Natural killer cell (primary cell): ENCODE measurements around the gene ATP2C1. TPM values are rescaled to one million over a fixed set of nuclear protein-coding genes. Genes with fewer than 3 reads are reported as not detected.

Experiments
- ATAC-seq, 3 donors: fragments of 150-1000 bp in 2 of 3; fragments of 200-7000 bp in 1 of 3; cut with Tn5 transposase; 1 replicate in 1 of 3; 2 replicates in 2 of 3; pipeline ENCODE4 v1.10.0; 2021; ENCODE audit warnings: mild to moderate bottlenecking in 2 of 3, moderate library complexity in 2 of 3
- DNase-seq, 2 donors: peaks; one replicate each; pipeline versions ENCODE4 v3.0.0 to v3.0.0-alpha.2; 2013 to 2021; ENCODE audit warnings: mixed read lengths in 1 of 2
- H3K27ac ChIP-seq: one replicate; pipeline ENCODE4 v1.5.1; 2013; ENCODE audit warnings: mild to moderate bottlenecking, low read length
- H3K27me3 ChIP-seq: one replicate; pipeline ENCODE4 v1.6.1; 2013; ENCODE audit warnings: low read length; ENCODE audit not compliant: control insufficient read depth, insufficient read depth
- H3K36me3 ChIP-seq: one replicate; pipeline ENCODE4 v1.6.1; 2013; ENCODE audit warnings: low read length; ENCODE audit not compliant: control insufficient read depth, insufficient read depth
- H3K4me1 ChIP-seq: one replicate; pipeline ENCODE4 v1.6.1; 2013; ENCODE audit warnings: low read length; ENCODE audit not compliant: control insufficient read depth, insufficient read depth
- H3K4me3 ChIP-seq: one replicate; pipeline ENCODE4 v1.5.1; 2013; ENCODE audit warnings: low read length
- H3K9me3 ChIP-seq: one replicate; pipeline ENCODE4 v1.6.1; 2013; ENCODE audit warnings: low read length; ENCODE audit not compliant: control insufficient read depth, insufficient read depth
- H3K27ac Mint-ChIP-seq, 2 donors: one replicate each; pipeline ENCODE4 v1.8.0; 2022; ENCODE audit warnings: mild to moderate bottlenecking in 2 of 2, mixed read lengths in 2 of 2, moderate library complexity in 1 of 2
- H3K27me3 Mint-ChIP-seq, 2 donors: one replicate each; pipeline ENCODE4 v1.8.0; 2022; ENCODE audit warnings: low read depth in 2 of 2, mixed read lengths in 2 of 2
- H3K36me3 Mint-ChIP-seq: one replicate; pipeline ENCODE4 v1.8.0; 2022; ENCODE audit warnings: mixed read lengths
- H3K4me1 Mint-ChIP-seq, 2 donors: one replicate each; pipeline ENCODE4 v1.8.0; 2022; ENCODE audit warnings: mixed read lengths in 2 of 2
- H3K4me3 Mint-ChIP-seq: one replicate; pipeline ENCODE4 v1.8.0; 2022; ENCODE audit warnings: mild to moderate bottlenecking, moderate library complexity, mixed read lengths
- H3K9me3 Mint-ChIP-seq, 2 donors: one replicate each; pipeline ENCODE4 v1.8.0; 2022; ENCODE audit warnings: mixed read lengths in 2 of 2
- CTCF ChIP-seq: fragments of 200-600 bp; IDR thresholded peaks from one replicate; pipeline ENCODE4 v1.8.0; 2022; ENCODE audit warnings: antibody characterized with exemption
- WGBS: methylation state at CpG from one replicate; pipeline ENCODE4 v1.1.7; 2013; ENCODE audit warnings: missing lambda C conversion rate; ENCODE audit not compliant: insufficient coverage; 5-methylcytosine and 5-hydroxymethylcytosine counted together
- intact Hi-C: fragments of 100-400 bp; cut with micrococcal nuclease; formaldehyde crosslinking; loops from one replicate; pipeline ENCODE4 v1.14.2; 2022
- total RNA-seq, 4 donors: library from RNA; stranded (reverse); fragments of 120-200 nt in 1 of 4; gene quantifications; one replicate each; pipeline versions ENCODE4 v1.2.3 to v1.2.4, GENCODE V29; 2013 to 2022

ATP2C1 gene
- total RNA-seq, 3 donors from 2014 or later (not counting 1 experiment from before 2014, with no cell fraction given) = 58.8 to 72.9 (median 60.6) TPM

GRCh38 chr3:130976706-130977105, 82.8 kb downstream of the ATP2C1 start:
- H3K4me3 ChIP-seq = no peak overlapping the region
- 90% methylated on average over 4 of the region's 4 CpGs for WGBS
- no peak overlapping the region for H3K4me3 Mint-ChIP-seq
- no peak overlapping the region for H3K27ac Mint-ChIP-seq
- H3K9me3 ChIP-seq = no peaks in the 10 kb centered on the region
- H3K27me3 ChIP-seq = no peaks in the 10 kb centered on the region
- no peak for TF ChIP-seq CTCF
- H3K27ac ChIP-seq = no peak overlapping the region
- no peak for DNase-seq
- no peaks in the 10 kb centered on the region for H3K4me1 Mint-ChIP-seq
- H3K27me3 Mint-ChIP-seq = no peaks in the 10 kb centered on the region
- no peaks in the 10 kb centered on the region for H3K4me1 ChIP-seq
- ATAC-seq = no peak
- no peaks in the 10 kb centered on the region for H3K9me3 Mint-ChIP-seq
- H3K36me3 ChIP-seq = peaks cover 26% of the 10 kb centered on the region
- intact Hi-C loops = no loop called here
- peaks cover 22% of the 10 kb centered on the region for H3K36me3 Mint-ChIP-seq

DNA sequence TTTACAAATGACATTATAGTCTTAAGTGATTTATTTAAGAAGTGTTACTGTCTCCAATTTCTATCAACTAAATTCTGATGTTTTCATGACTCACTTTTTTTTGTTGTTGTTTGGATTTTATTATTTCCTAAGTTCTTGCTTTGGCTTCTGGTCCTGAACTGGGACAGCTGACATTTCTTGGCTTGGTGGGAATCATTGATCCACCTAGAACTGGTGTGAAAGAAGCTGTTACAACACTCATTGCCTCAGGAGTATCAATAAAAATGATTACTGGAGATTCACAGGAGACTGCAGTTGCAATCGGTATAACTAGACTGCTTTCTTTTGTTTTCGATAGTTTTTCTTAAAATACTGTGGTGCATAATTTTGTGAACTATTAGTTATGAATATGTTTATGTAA, 85.2 kb downstream of the ATP2C1 start:
- WGBS = 100% methylated on average over 2 of the region's 2 CpGs
- Mint-ChIP-seq H3K9me3 (no peaks in the 10 kb centered on the region), H3K27me3 (no peaks in the 10 kb centered on the region), H3K4me3 (no peak overlapping the region), H3K4me1 (no peaks in the 10 kb centered on the region), H3K36me3 (peaks cover 8% of the 10 kb centered on the region), H3K27ac (no peak overlapping the region)
- Histone ChIP-seq H3K4me1 (no peaks in the 10 kb centered on the region), H3K9me3 (no peaks in the 10 kb centered on the region), H3K36me3 (peaks cover 28% of the 10 kb centered on the region), H3K4me3 (no peak overlapping the region), H3K27ac (no peak overlapping the region), H3K27me3 (no peaks in the 10 kb centered on the region)
- DNase-seq (no peak), ATAC-seq (no peak)
- intact Hi-C loops = no loop called here
- no peak for TF ChIP-seq CTCF

DNA sequence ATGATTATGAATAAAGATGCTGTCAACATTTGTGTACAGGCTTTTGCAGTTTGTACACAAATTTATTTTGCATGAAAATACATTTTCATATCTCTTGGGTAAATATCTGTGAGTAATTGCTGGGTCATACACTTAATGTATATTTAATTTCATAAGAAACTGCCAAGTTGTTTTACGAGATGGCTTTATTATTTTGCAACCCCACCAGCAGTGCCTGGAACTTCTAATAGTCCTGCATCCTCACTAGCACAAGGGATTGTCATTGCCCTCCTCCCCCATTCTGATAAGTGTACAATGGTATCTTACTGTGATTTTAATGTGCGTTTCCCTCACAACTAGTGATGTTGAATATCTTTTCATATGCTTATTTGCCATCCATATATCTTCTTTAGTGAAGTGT, 87.6 kb downstream of the ATP2C1 start:
- peaks cover 9% of the 10 kb centered on the region for H3K36me3 ChIP-seq
- TF ChIP-seq CTCF = no peak
- intact Hi-C loops = no loop called here
- no peak overlapping the region for H3K27ac ChIP-seq
- H3K4me1 ChIP-seq = no peaks in the 10 kb centered on the region
- DNase-seq = no peak
- no peak overlapping the region for H3K4me3 Mint-ChIP-seq
- H3K4me3 ChIP-seq = no peak overlapping the region
- no peak overlapping the region for H3K27ac Mint-ChIP-seq
- no peak for ATAC-seq
- H3K27me3 ChIP-seq = no peaks in the 10 kb centered on the region
- WGBS = 86% methylated on average over 1 of the region's 2 CpGs
- H3K27me3 Mint-ChIP-seq = no peaks in the 10 kb centered on the region
- no peaks in the 10 kb centered on the region for H3K9me3 ChIP-seq
- H3K36me3 Mint-ChIP-seq = no peaks in the 10 kb centered on the region
- no peaks in the 10 kb centered on the region for H3K9me3 Mint-ChIP-seq
- H3K4me1 Mint-ChIP-seq = no peaks in the 10 kb centered on the region

- TF ChIP-seq CTCF = no peak
- intact Hi-C loops = no loop called here
- DNase-seq = no peak
- Mint-ChIP-seq H3K27me3 (no peaks in the 10 kb centered on the region), H3K36me3 (peaks cover 10% of the 10 kb centered on the region), H3K4me3 (no peak overlapping the region), H3K4me1 (peaks cover 12 to 14% of the 10 kb centered on the region in 2 donors), H3K9me3 (no peaks in the 10 kb centered on the region), H3K27ac (no peak overlapping the region)
- ATAC-seq = no peak
- H3K27me3 ChIP-seq = no peaks in the 10 kb centered on the region
- no peak overlapping the region for H3K27ac ChIP-seq
- WGBS = 75% methylated on average over 5 of the region's 5 CpGs
- no peaks in the 10 kb centered on the region for H3K9me3 ChIP-seq
- no peak overlapping the region for H3K4me3 ChIP-seq
- peaks cover 7% of the 10 kb centered on the region for H3K36me3 ChIP-seq
- no peaks in the 10 kb centered on the region for H3K4me1 ChIP-seq
Observed at GRCh38 chr3:130990282-130990681, 96.4 kb downstream of the ATP2C1 start.
